ENCODE measurements around the gene HS1BP3. TPM values are rescaled to one million over a fixed set of nuclear protein-coding genes. Genes with fewer than 3 reads are reported as not detected.
A peak's percentile ranks its signal among the peaks of the same experiment; 100 is the strongest.

Gene HS1BP3
- total RNA-seq, 1 donor from 2014 or later = 10.0 TPM

GRCh38 chr2:20621366-20622295 lies 29.3 kb downstream of the HS1BP3 start:
- Histone ChIP-seq H3K4me2 (no peak overlapping the region), H3K27ac (no peak overlapping the region), H3K9me3 (ENCODE audit: low read depth) (no peaks in the 10 kb centered on the region), H3F3A (ENCODE audit: low read depth) (no peaks in the 10 kb centered on the region), H3K9ac (no peak overlapping the region), H3K27me3 (no peaks in the 10 kb centered on the region), H3K4me1 (peaks cover 16% of the 10 kb centered on the region), H3K4me3 (no peak overlapping the region), H3K79me2 (ENCODE audit: low read depth) (no peaks in the 10 kb centered on the region), H2AFZ (replicated peaks) (no peak overlapping the region), H4K20me1 (ENCODE audit: low read depth) (peaks cover 4% of the 10 kb centered on the region), H3K36me3 (no peaks in the 10 kb centered on the region)
- no peak for TF ChIP-seq EZH2 (IDR thresholded peaks at IDR 0.05)
- H3K27me3 Mint-ChIP-seq (ENCODE audit: insufficient read depth, low read depth) = peaks cover 4% of the 10 kb centered on the region
- no peak for DNase-seq (ENCODE audit: low spot score)
- H3K9me3 Mint-ChIP-seq = no peaks in the 10 kb centered on the region
- H3K27ac Mint-ChIP-seq = peak overlapping the region; percentile 28
- peaks cover 9% of the 10 kb centered on the region for H3K36me3 Mint-ChIP-seq
- H3K4me3 Mint-ChIP-seq = no peak overlapping the region
- peaks cover 63% of the 10 kb centered on the region for H3K4me1 Mint-ChIP-seq

GRCh38 chr2:20620696-20621365 lies 30.1 kb downstream of the HS1BP3 start:
- H3F3A ChIP-seq (ENCODE audit: low read depth) = no peaks in the 10 kb centered on the region
- Mint-ChIP-seq H3K27ac (peak overlapping the region; percentile 3), H3K36me3 (peaks cover 9% of the 10 kb centered on the region), H3K27me3 (ENCODE audit: insufficient read depth, low read depth) (peaks cover 4% of the 10 kb centered on the region), H3K4me1 (peaks cover 60% of the 10 kb centered on the region), H3K9me3 (no peaks in the 10 kb centered on the region), H3K4me3 (no peak overlapping the region)
- H2AFZ ChIP-seq (replicated peaks) = no peak overlapping the region
- H3K4me3 ChIP-seq = no peak overlapping the region
- no peaks in the 10 kb centered on the region for H3K9me3 ChIP-seq (ENCODE audit: low read depth)
- H3K9ac ChIP-seq = no peak overlapping the region
- peaks cover 7% of the 10 kb centered on the region for H4K20me1 ChIP-seq (ENCODE audit: low read depth)
- DNase-seq (ENCODE audit: low spot score) = no peak
- no peak overlapping the region for H3K4me2 ChIP-seq
- no peaks in the 10 kb centered on the region for H3K27me3 ChIP-seq
- TF ChIP-seq CTCF (IDR thresholded peaks at IDR 0.05) = no peak
- TF ChIP-seq EZH2phosphoT487 (IDR thresholded peaks at IDR 0.05) = no peak
- no peak for TF ChIP-seq EZH2 (IDR thresholded peaks at IDR 0.05)
- no peaks in the 10 kb centered on the region for H3K36me3 ChIP-seq
- peaks cover 24% of the 10 kb centered on the region for H3K4me1 ChIP-seq
- H3K27ac ChIP-seq = no peak overlapping the region
- no peaks in the 10 kb centered on the region for H3K79me2 ChIP-seq (ENCODE audit: low read depth)

- Mint-ChIP-seq H3K9me3 (no peaks in the 10 kb centered on the region), H3K4me3 (no peak overlapping the region), H3K4me1 (peaks cover 62% of the 10 kb centered on the region), H3K36me3 (peaks cover 9% of the 10 kb centered on the region), H3K27ac (peak overlapping the region; percentile 3), H3K27me3 (ENCODE audit: insufficient read depth, low read depth) (peaks cover 4% of the 10 kb centered on the region)
- H3K4me1 ChIP-seq = peaks cover 26% of the 10 kb centered on the region
- no peak for TF ChIP-seq CTCF (IDR thresholded peaks at IDR 0.05)
- no peak for TF ChIP-seq EZH2 (IDR thresholded peaks at IDR 0.05)
- no peak overlapping the region for H3K9ac ChIP-seq
- DNase-seq (ENCODE audit: low spot score) = no peak
- no peaks in the 10 kb centered on the region for H3K36me3 ChIP-seq
- H4K20me1 ChIP-seq (ENCODE audit: low read depth) = peaks cover 7% of the 10 kb centered on the region
- H3K27ac ChIP-seq = no peak overlapping the region
- no peak overlapping the region for H2AFZ ChIP-seq (replicated peaks)
- H3K9me3 ChIP-seq (ENCODE audit: low read depth) = no peaks in the 10 kb centered on the region
- no peaks in the 10 kb centered on the region for H3F3A ChIP-seq (ENCODE audit: low read depth)
- H3K27me3 ChIP-seq = no peaks in the 10 kb centered on the region
- no peak overlapping the region for H3K4me3 ChIP-seq
- H3K4me2 ChIP-seq = no peak overlapping the region
- no peaks in the 10 kb centered on the region for H3K79me2 ChIP-seq (ENCODE audit: low read depth)
Observed at GRCh38 chr2:20620271-20620681, 30.6 kb downstream of the HS1BP3 start.

Measured in neural progenitor cell (in vitro differentiated cells).